Muscle layer of duodenum (tissue), 2 donors: ENCODE data around the gene RRM1.
A peak's percentile ranks its signal among the peaks of the same experiment; 100 is the strongest.

ENCODE experiments used
- H3K27ac ChIP-seq: one replicate; pipeline ENCODE4 v1.7.0; 2013; ENCODE audit warnings: mild to moderate bottlenecking, low read length
- H3K27me3 ChIP-seq: one replicate; pipeline ENCODE4 v1.7.0; 2013; ENCODE audit warnings: low read depth, mild to moderate bottlenecking, control low read depth, low read length
- H3K36me3 ChIP-seq, 2 donors: one replicate each; pipeline ENCODE4 v1.7.0; 2013; ENCODE audit warnings: low read length in 2 of 2, control low read depth in 1 of 2, mild to moderate bottlenecking in 1 of 2; ENCODE audit not compliant: insufficient read depth in 2 of 2, control insufficient read depth in 1 of 2
- H3K4me1 ChIP-seq, 2 donors: one replicate each; pipeline ENCODE4 v1.7.0; 2013; ENCODE audit warnings: low read length in 2 of 2, mild to moderate bottlenecking in 2 of 2, control low read depth in 1 of 2, moderate library complexity in 1 of 2; ENCODE audit not compliant: insufficient read depth in 2 of 2, control insufficient read depth in 1 of 2
- H3K4me3 ChIP-seq, 2 donors: one replicate each; pipeline ENCODE4 v1.7.0; 2013; ENCODE audit warnings: low read length in 2 of 2, low read depth in 1 of 2, mild to moderate bottlenecking in 1 of 2
- H3K9me3 ChIP-seq, 2 donors: one replicate each; pipeline ENCODE4 v1.7.0; 2013; ENCODE audit warnings: low read length in 2 of 2, control low read depth in 1 of 2, mild to moderate bottlenecking in 1 of 2; ENCODE audit not compliant: control insufficient read depth in 1 of 2
- donor health status: healthy.

The RRM1 gene

DNA sequence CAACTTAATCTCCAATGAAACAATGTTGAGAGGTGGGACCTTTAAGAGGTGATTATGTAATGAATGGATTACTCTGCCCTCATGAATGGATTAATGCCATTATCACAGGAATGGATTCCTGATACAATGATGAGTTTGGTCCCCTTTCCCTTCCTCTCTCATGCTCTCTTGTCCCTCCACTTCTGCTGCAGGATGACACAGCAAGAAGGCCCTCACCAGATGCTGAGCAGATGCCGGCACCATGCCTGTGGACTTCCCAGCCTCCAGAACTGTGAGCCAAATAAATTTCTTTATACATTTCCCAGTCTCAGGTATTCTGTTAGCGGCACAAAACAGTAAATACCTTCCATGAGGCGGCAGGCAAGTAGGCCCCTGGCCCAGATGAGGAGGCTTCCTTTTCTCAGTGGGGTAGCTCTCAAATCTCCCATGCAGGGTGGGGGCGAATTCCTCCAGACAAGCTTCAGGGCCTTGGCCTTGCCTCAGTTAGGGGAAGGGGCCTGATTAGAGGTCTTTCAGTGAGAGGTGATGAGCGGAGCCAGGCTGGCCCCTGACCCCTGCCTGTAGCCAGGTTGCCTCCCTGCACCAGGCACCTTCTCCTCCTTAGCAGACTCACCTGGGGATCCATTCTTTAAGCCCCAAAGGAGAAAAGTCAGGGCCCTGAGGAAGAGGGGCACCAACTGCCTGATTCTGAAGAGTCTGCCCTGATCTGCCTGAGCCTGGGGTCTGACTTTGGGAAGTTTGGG, 86.0 kb downstream of the RRM1 start:
- Histone ChIP-seq H3K27ac (no peak overlapping the region), H3K27me3 (no peaks in the 10 kb centered on the region), H3K4me1 (no peaks in the 10 kb centered on the region), H3K36me3 (no peaks in the 10 kb centered on the region), H3K9me3 (no peaks in the 10 kb centered on the region), H3K4me3 (no peak overlapping the region)

DNA sequence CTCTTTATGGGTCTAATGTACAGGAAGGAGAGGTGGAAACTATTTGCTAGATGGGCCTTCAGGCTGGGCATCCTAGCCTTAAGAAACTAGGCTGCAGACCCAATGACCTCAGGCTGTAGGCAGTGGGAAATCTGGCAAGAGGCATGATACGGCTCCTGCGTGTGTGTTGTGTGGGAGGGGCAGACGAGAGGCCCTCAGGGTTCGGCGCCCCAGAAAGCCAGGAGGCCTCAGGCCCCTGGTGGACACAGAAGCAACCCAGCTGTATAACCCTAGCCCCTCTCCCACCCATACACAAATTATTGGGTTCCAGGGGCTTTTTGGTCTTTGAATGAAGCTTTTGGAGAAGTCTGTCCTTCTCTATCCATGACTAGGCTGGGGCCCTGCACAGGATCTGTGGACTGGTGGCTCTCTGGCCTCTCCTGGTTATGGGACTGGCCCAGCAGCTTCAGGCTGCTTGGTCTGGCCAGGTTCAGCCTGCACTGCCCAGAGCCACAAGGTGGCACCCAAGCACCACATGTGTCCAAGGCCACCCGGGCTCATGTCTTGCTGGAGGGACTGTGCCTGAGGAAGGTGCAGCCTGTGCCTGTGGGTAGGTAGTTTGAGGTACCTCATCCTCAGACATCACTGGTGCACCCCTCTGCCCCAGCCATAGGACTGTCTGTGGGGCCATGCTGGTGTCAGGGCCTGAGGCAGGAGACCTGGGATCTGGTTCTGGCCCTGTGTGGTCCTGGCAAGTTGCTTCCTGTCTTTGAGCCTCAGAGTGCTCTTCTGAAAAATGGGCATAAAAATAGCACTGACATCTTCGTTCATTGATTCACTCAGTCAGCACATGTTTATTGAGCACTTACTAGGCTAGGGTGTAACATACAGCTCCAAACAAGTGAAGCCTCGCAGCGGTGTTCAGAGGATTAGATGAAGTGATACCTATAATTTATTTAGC, 87.5 kb downstream of the RRM1 start:
- H3K27me3 ChIP-seq: no peaks in the 10 kb centered on the region
- H3K4me3 ChIP-seq: no peak overlapping the region
- H3K27ac ChIP-seq: no peak overlapping the region
- no peaks in the 10 kb centered on the region for H3K4me1 ChIP-seq
- no peaks in the 10 kb centered on the region for H3K9me3 ChIP-seq
- H3K36me3 ChIP-seq: no peaks in the 10 kb centered on the region

DNA sequence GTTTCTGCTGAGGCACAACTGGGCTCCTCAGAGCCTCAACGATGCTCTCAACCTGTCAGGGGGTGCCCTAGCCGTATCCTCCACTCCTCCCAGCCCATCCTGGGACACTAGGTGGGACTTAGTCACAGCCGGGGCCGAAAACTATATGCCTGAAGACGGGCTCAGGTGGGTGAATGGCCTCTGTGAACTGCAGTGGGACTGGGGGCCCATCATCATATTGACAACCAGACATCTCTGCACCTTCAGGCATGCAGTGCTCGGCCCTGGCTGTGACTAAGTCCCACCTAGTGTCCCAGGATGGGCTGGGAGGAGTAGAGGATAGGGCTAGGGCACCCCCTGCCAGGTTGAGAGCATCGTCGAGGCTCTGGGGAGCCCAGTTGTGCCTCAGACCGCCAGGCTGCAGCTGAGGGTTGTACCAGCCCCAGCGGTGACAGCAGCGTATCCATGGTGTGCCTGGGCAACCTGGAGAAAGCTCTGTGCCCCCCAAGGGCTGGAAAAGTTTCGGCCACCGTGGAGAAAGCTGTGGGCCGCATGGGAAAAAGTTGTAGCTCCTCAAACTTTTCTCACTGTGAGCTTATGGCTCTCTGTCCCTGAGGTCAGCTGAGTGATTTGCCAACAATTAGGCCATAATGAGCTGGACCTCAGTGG, 88.9 kb downstream of the RRM1 start:
- H3K27me3 ChIP-seq: no peaks in the 10 kb centered on the region
- H3K4me1 ChIP-seq: peaks cover 0 to 5% of the 10 kb centered on the region in 2 donors
- no peak overlapping the region for H3K27ac ChIP-seq
- H3K4me3 ChIP-seq: no peak overlapping the region
- no peaks in the 10 kb centered on the region for H3K9me3 ChIP-seq
- H3K36me3 ChIP-seq: no peaks in the 10 kb centered on the region

DNA sequence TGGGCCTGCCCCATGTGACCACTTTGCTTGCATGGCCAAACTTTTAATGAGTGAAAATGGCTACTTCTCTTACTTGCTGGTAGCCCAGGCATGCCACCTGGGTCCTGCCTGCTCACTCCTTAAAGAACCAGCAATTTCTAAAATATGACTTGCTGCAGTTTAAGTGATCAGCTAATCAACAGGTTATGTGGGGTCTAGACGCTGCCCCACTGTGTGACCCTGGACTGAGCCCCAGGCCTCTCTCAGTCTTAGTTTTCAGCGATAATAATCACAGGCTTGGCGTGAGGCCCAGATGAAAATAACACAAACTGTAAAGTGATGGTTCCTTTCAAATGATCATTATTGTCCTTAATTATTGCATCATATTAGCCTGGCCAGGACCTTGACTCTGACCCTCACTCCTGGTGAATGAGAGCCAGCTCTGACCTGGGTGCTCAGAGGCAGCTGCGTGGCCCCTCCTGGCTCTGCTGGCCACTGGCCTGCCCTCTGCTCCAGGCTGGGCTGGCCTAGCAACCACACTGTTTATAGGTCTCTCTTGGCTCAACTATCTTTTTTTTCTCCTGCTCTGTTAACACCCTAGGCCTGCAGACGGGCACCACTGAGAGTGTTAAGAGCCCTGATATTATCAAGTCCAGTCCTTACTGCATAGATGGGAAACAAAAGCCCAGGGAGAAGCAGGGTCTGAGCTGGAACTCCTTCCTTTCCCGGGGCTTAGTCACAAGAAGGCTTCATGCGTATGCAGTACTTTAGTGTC, 89.7 kb downstream of the RRM1 start:
- H3K27me3 ChIP-seq: no peaks in the 10 kb centered on the region
- H3K4me3 ChIP-seq: no peak overlapping the region
- no peak overlapping the region for H3K27ac ChIP-seq
- H3K36me3 ChIP-seq: no peaks in the 10 kb centered on the region
- no peaks in the 10 kb centered on the region for H3K9me3 ChIP-seq
- H3K4me1 ChIP-seq: peaks cover 0 to 5% of the 10 kb centered on the region in 2 donors

DNA sequence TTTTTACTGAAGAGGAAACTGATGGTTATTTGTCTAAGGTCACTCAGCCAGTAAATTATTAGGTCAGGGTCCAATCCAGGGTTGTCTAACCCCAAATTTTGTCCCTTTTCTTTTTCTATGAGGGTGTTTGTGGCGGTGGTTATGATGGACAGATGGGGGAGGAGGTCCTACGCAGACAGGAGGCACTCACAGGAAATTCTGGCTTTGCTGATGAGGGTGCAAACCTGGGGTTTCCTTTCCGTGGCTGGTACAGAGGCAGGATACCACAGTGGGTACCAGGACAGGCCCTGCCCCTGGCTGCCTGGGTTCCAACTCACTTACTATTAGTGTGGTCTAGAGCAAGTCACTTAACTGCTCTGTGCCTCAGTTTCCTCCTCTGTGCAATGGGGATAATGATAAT, 91.0 kb downstream of the RRM1 start:
- H3K36me3 ChIP-seq: no peaks in the 10 kb centered on the region
- no peaks in the 10 kb centered on the region for H3K27me3 ChIP-seq
- H3K4me3 ChIP-seq: no peak overlapping the region
- no peaks in the 10 kb centered on the region for H3K9me3 ChIP-seq
- no peak overlapping the region for H3K27ac ChIP-seq
- peaks cover 0 to 5% of the 10 kb centered on the region in 2 donors for H3K4me1 ChIP-seq

DNA sequence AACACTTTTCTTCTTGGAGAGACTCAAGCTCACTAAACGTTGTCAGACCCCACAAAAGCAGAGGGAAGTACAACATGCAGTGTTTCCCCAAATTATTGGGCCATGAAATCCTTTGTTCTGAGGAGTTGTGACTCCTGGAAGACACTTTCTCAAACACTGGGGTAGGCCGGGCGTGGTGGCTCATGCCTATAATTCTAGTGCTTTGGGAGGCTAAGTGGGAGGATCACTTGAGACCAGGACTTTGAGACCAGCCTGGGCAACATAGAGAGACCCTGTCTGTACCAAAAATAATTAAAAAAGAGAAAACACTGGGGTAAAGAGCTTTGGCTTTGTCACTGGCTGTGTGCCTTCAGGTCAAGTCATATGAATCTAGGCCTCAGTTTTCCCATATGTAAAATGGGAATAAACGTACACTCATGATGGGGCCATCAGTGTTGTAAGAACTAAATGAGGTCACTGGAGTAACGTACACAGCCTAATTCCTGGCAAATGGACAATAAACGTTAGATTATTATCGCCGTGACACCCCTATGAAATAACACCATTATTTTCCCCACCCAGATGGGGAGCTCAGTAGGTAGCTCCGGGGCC, 92.0 kb downstream of the RRM1 start:
- H3K27ac ChIP-seq: no peak overlapping the region
- H3K9me3 ChIP-seq: no peaks in the 10 kb centered on the region
- H3K4me1 ChIP-seq: peaks cover 0 to 5% of the 10 kb centered on the region in 2 donors
- H3K27me3 ChIP-seq: no peaks in the 10 kb centered on the region
- no peaks in the 10 kb centered on the region for H3K36me3 ChIP-seq
- H3K4me3 ChIP-seq: peak overlapping the region; percentile 39 to 70

DNA sequence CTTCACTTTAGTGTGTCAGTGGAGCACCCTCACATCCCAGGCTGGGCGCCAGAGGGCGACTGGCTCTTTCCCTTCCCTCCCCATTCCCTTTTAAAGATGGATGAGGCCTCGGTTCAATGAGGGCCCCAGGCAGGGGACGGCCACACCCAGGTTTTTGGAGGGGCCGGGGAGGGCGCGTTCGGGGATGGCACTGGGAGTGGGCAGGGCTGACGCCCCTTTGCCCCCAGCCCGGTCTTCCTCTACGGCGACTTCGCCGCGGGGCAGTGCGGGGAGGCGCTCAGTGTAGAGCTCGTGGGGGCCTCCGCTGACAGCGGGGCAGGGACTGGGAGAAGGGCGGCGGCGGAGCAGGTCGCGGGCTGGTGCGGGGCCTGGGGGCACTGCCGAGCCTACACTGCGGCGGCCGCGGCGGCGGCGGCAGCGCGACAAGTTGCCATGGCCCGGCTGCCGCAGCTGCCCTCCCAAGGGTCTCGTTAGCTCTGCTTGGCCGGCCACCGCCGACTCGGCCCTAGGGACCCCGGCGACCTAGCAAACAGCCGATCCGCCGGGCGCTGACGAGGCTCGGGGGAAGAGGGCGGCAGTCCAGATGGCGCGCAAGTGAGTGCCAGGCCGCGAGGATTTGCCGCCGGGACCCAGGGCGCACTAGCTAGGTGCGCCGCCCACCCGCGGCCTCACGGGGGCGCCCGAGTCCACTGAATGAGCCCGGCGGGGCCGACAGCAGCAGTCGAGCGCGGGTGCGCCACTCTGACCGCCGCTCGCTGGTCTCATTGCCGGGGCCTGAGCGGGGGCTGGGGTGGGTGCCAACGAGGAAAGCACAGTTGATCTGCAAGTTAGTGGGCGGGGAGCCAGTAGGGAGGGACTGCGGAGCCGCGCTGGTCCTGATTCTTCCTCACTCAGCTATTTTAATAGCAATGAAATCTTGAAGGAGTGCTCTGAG, 92.7 kb downstream of the RRM1 start:
- Histone ChIP-seq H3K27ac (no peak overlapping the region), H3K4me1 (peaks cover 0 to 5% of the 10 kb centered on the region in 2 donors), H3K4me3 (peak overlapping the region; percentile 39 to 70), H3K9me3 (no peaks in the 10 kb centered on the region), H3K27me3 (no peaks in the 10 kb centered on the region), H3K36me3 (no peaks in the 10 kb centered on the region)
